ENCODE results near the gene SPTSSB.

The SPTSSB gene

DNA sequence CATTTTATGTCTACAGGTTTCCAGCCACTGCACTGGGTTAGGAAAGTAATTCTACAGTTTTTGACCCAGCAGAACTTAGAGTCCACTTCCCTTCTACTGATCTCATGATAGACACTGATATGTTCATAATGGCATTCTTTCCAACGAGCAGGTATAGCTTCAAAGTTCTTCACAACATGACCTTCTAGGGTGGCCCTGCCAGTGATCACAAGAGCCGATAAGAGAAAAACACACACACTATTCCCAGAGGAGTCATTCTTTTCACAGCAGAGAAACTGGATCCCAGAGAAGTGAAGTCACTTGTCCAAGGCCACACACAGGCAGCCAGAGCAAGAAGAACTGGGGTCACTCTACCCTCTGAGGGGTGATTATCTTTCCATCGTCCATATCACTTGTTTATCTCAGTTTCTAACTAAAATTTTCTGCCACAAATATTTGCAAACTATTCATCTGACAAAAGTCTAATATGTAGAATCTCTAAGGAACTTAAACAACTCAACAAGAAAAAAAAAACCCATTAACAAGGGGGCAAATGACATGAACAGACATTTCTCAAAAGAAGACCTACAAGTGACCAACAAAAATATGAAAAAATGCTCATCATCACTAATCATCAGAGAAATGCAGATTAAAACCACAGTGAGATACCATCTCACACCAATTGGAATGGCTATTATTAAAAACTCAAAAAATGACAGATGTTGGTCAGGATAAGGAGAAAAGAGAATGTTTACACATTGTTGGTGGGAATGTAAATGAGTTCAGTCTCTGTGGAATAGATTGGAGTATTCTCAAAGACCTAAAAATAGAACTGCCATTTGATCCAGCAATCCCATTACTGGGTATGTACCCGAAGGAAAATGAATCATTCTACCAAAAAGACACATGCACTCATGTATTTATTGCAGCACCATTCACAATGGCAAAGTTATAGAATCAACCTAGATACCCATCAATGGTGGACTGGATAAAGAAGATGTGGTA, 31.5 kb downstream of the SPTSSB start:
- H3K9ac ChIP-seq (ENCODE audit: low read depth, low read length), result no peak overlapping the region
- no peaks in the 10 kb centered on the region for H3K4me1 ChIP-seq (ENCODE audit: insufficient read depth, low read length)
- no peaks in the 10 kb centered on the region for H3K9me3 ChIP-seq (ENCODE audit: control insufficient read depth, insufficient read depth, low read length)
- no peaks in the 10 kb centered on the region for H3K36me3 ChIP-seq (ENCODE audit: insufficient read depth, low read length)

DNA sequence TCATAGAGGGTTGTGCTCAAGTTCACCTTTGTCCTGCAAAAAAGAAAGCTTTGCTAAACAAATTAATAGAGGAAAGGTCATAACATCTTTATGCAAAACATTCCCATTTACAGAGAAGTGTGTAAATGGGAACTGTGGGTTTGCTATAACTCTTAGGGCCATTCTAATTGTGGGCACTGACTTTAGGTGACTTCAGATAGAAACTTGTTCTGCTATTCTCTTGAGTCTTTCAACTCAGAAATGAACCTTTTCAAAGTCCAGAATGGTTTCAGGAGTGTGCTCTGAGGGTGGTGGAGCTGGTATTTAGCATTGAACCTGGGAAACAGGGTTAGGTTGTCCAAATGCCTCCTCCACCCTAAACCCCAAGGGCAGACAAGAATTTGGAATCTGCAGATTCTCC, 34.0 kb downstream of the SPTSSB start:
- Histone ChIP-seq H3K9ac (ENCODE audit: low read depth, low read length) (no peak overlapping the region), H3K9me3 (ENCODE audit: control insufficient read depth, insufficient read depth, low read length) (no peaks in the 10 kb centered on the region), H3K36me3 (ENCODE audit: insufficient read depth, low read length) (no peaks in the 10 kb centered on the region), H3K4me1 (ENCODE audit: insufficient read depth, low read length) (no peaks in the 10 kb centered on the region)

DNA sequence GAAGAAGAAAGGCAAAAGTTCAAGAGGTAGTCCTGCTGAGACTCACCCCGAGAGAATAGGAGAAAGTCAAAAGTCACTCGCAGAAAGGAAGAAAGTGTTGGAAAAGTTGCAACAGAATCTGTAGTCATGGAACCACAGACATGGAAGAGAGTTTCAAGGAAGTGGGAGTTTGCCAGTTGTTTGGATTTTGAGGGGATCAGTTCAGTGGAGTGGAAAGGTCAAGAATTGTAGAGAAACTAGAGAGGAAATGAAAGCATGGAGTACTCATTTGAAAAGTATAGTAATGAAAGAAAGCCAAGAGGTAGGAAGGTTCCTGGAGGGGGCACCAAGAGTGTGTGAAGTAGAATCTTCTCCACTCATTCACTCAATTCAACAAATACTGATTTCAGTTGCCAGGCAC, 34.7 kb downstream of the SPTSSB start:
- H3K4me1 ChIP-seq (ENCODE audit: insufficient read depth, low read length), result no peaks in the 10 kb centered on the region
- H3K9me3 ChIP-seq (ENCODE audit: control insufficient read depth, insufficient read depth, low read length), result no peaks in the 10 kb centered on the region
- no peaks in the 10 kb centered on the region for H3K36me3 ChIP-seq (ENCODE audit: insufficient read depth, low read length)
- no peak overlapping the region for H3K9ac ChIP-seq (ENCODE audit: low read depth, low read length)

DNA sequence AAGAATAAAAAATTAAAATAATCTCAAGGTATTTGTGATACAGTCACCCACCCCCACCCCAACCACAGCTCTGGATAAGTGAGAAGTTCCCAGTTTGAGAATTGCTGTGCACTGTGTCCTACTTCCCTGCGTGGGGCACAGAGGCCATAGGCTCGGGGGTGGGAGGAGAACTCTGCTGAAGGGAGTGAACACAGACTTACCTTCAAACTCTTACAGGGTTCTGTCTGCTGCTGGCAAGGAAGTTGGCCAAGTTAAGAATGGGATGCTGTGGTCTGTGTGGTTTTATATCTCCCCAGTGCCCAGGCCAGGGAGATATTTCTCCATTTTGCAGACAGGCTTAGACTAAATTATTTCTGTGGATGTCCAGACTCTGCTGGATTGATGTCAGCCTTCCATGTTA, 37.6 kb downstream of the SPTSSB start:
- no peak overlapping the region for H3K9ac ChIP-seq (ENCODE audit: low read depth, low read length)
- H3K9me3 ChIP-seq (ENCODE audit: control insufficient read depth, insufficient read depth, low read length), result no peaks in the 10 kb centered on the region
- H3K4me1 ChIP-seq (ENCODE audit: insufficient read depth, low read length), result no peaks in the 10 kb centered on the region
- no peaks in the 10 kb centered on the region for H3K36me3 ChIP-seq (ENCODE audit: insufficient read depth, low read length)

DNA sequence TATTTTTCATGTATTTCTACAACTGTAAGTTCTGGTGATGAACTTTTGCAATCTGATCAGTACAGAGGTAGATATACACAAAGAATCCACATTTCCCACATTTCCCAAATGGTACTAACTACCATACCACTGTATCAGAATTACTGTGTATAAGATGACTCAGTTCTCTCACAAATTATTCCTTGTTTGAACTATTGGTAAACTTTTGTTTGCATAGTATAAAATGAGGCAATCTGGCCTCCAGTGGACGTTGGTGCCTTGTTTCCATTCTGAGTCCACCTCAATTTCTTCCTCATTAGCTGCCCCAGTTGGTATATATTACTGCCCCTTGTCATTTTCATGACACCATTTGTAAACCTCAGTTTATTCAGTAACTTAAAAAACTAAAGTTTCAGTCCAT, 38.5 kb downstream of the SPTSSB start:
- H3K9me3 ChIP-seq (ENCODE audit: control insufficient read depth, insufficient read depth, low read length), result no peaks in the 10 kb centered on the region
- no peaks in the 10 kb centered on the region for H3K4me1 ChIP-seq (ENCODE audit: insufficient read depth, low read length)

DNA sequence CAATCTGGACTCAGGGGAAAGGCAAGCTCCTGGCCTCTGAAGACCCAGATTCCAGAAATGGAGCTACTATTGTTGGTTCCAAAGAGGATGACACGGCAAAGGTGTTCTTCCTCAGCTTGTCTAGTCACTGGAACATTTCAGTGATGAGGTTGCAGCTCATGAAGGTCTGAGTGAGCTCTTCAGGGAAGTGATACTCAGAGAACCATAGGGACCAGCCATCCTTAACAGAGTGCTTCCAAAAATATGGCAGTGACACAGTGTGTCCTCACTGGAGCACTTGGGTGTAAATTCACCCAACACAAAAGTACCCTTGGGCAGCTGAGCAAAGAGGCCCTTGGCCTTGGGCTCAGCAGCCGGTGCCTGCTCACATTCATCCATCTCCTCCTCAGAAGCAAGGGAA, 46.3 kb downstream of the SPTSSB start:
- Histone ChIP-seq H3K9me3 (ENCODE audit: control insufficient read depth, insufficient read depth, low read length) (peaks cover 2% of the 10 kb centered on the region; the same call in 1 of the 2 replicates), H3K9ac (ENCODE audit: low read depth, low read length) (no peak overlapping the region), H3K4me1 (ENCODE audit: insufficient read depth, low read length) (no peaks in the 10 kb centered on the region), H3K36me3 (ENCODE audit: insufficient read depth, low read length) (no peaks in the 10 kb centered on the region)

More for the DNA sequence above, 38.5 kb downstream of the SPTSSB start:
- H3K36me3 ChIP-seq (ENCODE audit: insufficient read depth, low read length), result no peaks in the 10 kb centered on the region
- H3K9ac ChIP-seq (ENCODE audit: low read depth, low read length), result no peak overlapping the region

DNA sequence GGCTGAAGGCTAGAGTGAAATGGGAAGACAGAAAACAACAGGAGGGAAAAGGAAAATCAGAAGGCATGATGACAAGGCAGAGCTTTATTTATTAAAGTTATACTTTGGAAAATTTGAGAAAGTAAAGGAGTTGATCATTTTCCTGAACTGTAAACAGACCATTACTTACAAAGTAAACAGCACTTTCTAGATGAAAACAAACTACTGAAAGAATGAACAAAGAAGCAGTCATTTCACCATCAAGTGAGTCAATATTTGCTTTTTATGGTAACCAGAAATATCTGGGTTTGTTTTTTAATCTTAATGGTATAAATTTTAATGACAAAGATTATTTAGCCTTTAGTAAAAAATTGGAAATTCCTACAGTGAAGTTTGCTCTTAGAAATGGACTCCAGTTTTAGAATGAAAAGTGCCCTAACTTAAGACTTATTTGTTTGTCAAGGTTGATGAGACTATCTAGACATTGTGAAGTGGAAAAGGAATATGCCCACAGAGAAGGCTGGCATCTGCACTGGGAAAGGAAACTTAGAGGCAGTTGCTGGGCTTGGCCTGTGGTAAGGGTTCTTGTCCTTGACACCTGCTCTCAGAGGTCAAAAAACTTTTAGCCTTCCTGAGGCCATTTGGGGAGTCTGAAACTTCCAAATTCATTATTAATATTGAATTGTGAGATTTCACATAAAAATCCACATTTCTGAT, 47.2 kb downstream of the SPTSSB start:
- Histone ChIP-seq H3K4me1 (ENCODE audit: insufficient read depth, low read length) (no peaks in the 10 kb centered on the region), H3K9ac (ENCODE audit: low read depth, low read length) (no peak overlapping the region), H3K9me3 (ENCODE audit: control insufficient read depth, insufficient read depth, low read length) (peaks cover 2% of the 10 kb centered on the region; the same call in 1 of the 2 replicates), H3K36me3 (ENCODE audit: insufficient read depth, low read length) (no peaks in the 10 kb centered on the region)

DNA sequence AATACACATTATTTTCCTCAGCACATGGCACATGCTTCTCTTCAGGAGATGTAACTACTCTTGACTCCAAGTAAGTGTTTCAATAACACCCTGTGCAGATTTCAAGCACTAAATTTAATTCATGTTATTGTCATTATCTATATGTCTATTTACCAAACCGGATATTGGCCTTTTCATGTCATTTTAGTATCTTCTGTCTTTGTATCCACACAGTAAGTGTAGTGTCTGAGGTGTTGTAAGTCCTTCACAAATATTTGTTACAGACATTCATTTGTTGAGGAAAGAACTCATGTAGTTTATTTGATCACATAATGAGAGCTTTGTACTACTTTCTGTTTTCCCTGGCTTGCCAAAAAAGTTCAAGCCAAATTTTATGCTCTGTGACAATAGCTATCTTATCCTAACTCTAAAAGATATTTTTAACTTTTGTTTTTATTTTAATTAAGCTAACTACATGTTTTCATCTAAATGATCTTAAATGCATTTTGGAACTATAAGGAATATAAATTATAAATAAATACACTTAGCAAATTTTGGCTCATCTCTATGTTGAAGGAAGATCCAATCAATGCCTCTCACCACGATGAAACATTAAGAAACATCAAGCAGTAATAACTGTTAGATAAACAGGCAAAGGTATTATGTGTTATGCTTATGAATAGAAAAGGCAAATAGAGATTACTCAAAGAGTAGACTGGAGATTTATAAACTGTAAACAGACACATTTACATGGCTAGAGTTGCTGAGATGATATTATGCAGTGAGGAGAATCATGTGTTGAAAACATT, 48.3 kb downstream of the SPTSSB start:
- Histone ChIP-seq H3K9ac (ENCODE audit: low read depth, low read length) (no peak overlapping the region), H3K9me3 (ENCODE audit: control insufficient read depth, insufficient read depth, low read length) (peaks cover 2% of the 10 kb centered on the region; the same call in 1 of the 2 replicates), H3K36me3 (ENCODE audit: insufficient read depth, low read length) (no peaks in the 10 kb centered on the region), H3K4me1 (ENCODE audit: insufficient read depth, low read length) (no peaks in the 10 kb centered on the region)

DNA sequence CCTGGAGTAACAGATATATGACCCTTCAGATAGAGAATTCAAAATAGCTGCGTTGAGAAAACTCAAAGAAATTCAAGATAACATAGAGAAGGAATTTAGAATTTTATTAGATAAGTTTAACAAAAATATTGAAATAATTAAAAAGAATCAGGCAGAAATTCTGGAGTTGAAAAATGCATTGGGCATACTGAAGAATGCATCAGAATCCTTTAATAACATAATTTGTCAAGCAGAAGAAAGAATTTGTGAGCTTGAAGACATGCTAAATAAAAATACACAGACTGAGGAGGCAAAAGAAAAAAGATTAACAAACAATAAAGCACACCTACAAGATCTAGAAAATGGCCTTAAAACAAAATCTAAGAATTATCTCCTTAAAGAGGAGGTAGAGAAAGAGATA, 50.5 kb downstream of the SPTSSB start:
- Histone ChIP-seq H3K9ac (ENCODE audit: low read depth, low read length) (no peak overlapping the region), H3K36me3 (ENCODE audit: insufficient read depth, low read length) (no peaks in the 10 kb centered on the region)

DNA sequence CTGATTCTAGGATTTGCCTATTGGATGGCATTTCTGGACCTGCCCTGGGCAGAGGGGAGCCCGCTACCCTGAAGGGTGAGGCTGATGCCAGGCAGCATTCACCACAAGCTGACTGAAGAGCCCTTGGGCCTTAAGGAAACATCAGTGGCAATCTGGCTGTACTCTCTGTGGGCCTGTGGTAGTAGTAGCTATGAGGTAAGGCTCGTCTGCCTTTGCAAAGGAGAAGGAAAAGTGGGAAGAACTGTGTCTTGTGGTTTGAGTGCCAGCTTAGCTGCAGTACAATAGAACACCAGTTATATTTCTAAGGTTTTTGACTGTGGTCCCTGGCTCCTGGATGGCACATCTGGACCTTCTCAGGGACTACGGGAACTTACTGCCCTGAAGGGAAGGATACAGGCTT, 51.5 kb downstream of the SPTSSB start:
- Histone ChIP-seq H3K4me1 (ENCODE audit: insufficient read depth, low read length) (peaks cover 3% of the 10 kb centered on the region), H3K9ac (ENCODE audit: low read depth, low read length) (no peak overlapping the region), H3K9me3 (ENCODE audit: control insufficient read depth, insufficient read depth, low read length) (no peaks in the 10 kb centered on the region)

More for the DNA sequence above, 50.5 kb downstream of the SPTSSB start:
- no peaks in the 10 kb centered on the region for H3K9me3 ChIP-seq (ENCODE audit: control insufficient read depth, insufficient read depth, low read length)
- H3K4me1 ChIP-seq (ENCODE audit: insufficient read depth, low read length), result no peaks in the 10 kb centered on the region

DNA sequence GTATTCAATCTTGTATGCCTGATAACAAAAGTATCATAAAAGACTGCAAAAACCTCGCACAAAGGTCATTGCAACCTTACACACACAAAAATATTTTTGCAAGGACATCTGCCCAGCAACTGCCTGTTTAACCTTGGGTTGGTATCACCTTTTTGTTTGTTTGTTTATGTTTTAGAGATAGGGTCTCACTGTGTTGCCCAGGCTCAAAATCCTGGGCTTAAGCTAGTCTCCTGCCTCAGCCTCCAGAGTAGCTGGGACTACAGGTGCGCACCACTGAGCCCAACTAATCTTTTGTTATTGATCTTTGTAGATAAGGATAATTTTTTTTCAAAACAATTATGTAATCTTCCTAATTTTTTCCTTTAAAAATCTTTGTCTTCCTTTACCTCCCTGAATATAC, 54.2 kb downstream of the SPTSSB start:
- Histone ChIP-seq H3K9ac (ENCODE audit: low read depth, low read length) (no peak overlapping the region), H3K36me3 (ENCODE audit: insufficient read depth, low read length) (no peaks in the 10 kb centered on the region), H3K9me3 (ENCODE audit: control insufficient read depth, insufficient read depth, low read length) (no peaks in the 10 kb centered on the region)

More for the DNA sequence above, 51.5 kb downstream of the SPTSSB start:
- H3K36me3 ChIP-seq (ENCODE audit: insufficient read depth, low read length), result no peaks in the 10 kb centered on the region

DNA sequence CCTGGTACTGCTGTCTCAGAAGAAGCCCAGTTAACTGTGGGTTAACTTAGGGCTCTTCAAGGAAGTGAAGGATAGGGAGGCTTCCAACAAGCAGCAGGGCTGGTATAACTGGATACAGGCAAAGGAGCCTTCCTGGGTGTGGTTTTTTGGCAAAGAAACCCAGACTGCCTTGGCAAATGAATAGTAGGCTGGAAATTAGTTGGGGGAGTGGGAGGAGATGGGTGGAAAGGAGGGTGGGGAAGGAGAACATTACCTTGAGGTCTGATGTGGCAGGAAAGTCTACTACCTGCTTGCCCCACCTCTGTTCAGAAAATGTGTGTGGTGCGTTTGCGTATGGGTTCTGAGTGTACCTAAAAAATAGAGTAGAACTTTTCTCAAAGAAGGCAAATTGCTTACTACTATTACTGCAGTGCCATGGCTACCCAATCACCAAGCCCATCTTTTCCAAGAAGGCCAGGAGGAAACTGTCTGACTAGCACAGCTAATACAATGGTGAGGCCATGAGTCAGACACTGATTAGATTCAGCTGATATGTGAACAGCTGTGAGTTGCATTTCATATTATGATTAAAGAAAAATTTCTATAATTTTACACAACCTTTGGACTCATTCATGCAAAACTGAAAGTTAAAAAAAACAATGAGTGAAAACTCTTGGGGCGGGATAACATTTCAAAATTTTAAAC, 55.2 kb downstream of the SPTSSB start:
- Histone ChIP-seq H3K36me3 (ENCODE audit: insufficient read depth, low read length) (no peaks in the 10 kb centered on the region), H3K4me1 (ENCODE audit: insufficient read depth, low read length) (peaks cover 5% of the 10 kb centered on the region), H3K9ac (ENCODE audit: low read depth, low read length) (no peak overlapping the region), H3K9me3 (ENCODE audit: control insufficient read depth, insufficient read depth, low read length) (no peaks in the 10 kb centered on the region)

More for the DNA sequence above, 54.2 kb downstream of the SPTSSB start:
- H3K4me1 ChIP-seq (ENCODE audit: insufficient read depth, low read length), result peaks cover 5% of the 10 kb centered on the region

DNA sequence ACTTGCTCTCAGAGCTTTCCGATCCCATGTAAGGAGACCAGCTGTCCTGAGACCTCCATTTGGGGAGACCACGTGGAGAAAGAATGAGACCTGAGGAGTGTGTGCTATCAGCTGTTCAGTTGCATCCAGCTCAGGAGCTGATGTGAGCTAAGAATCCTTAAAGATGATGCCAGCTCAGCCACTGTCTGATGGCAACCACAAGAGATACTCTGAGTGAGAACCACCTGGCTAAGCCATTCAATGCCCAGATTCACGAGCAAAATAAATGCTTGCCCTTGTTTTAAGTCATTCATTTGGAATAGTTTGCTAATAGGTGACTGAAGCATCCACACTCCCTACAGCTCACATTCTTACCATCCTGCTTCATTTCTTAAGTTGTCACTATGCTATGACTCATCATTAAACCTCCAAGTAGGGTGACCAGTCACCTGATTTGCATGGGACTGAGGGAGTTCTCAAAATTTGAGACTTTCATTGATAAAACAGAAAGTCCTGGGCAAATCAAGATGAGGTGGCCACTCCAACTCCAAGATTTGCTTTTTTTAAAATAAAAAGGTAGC, 56.4 kb downstream of the SPTSSB start:
- H3K36me3 ChIP-seq (ENCODE audit: insufficient read depth, low read length), result no peaks in the 10 kb centered on the region
- H3K9me3 ChIP-seq (ENCODE audit: control insufficient read depth, insufficient read depth, low read length), result no peaks in the 10 kb centered on the region
- peaks cover 10% of the 10 kb centered on the region for H3K4me1 ChIP-seq (ENCODE audit: insufficient read depth, low read length)
- no peak overlapping the region for H3K9ac ChIP-seq (ENCODE audit: low read depth, low read length)

Measured in ES-I3 (cell line).